D341Med (cell line): ENCODE measurements around the gene PDCD4.
"Not testable (repeated sequence)": the region's sequence is repeated elsewhere in the genome, so short reads cannot be mapped to it uniquely, and the experiment has no call there.

ENCODE experiments used
- DNase-seq: peaks from one replicate; pipeline ENCODE4 v3.0.0; 2012; ENCODE audit warnings: low spot score

Gene PDCD4

DNA sequence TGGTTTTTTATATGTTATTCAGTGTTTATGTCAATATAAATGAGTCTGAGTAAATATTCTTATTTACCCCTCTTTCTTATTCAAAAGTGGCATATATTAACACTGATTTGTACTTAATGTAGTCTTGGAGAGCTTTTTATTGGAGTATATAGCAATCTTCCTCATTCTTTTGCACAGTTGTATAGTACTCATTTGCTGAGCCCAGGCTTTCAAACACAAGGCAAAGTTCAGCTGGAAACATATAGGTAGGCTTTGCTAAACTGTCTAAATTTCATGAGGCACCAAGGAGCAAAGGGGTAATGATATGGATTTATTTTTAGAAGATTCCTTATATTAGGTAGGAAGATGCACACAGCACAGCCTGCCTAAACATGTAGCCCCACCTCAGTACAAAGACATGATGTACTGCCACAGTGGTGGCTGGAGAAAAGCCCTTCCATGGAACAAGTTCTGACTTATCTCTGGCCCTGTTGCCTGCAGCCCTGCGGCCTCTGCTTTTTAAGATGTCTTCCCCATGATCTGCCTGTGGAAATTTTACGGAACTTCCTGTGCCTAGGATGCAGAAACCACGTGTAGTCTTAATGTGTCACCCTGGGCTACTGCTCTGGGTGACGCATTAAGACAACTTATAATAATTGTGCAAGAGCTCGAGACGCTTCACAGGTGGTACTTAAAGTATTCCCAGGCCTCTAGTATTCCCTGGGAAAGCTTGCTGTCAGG is 9.6 kb upstream of the PDCD4 start:
- no peak for DNase-seq

DNA sequence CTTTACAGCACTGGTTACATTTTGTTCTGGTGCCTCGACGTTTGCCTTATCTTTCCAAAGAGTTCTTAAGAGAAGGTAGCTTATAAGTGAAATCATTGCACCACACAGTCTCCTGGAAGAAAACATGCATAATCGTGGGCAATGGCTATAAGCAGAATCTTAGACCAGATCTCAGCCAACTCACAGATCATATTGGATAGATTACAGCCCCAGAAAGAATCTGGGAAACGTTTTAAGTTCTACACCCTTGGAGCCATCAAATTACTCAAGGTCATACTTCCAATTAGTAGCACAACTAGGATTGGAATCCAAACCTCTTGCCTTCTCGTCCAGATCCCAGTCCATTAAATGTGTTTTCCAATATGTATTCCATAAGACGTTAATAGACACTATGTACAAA is 8.8 kb upstream of the PDCD4 start:
- no peak for DNase-seq

DNA sequence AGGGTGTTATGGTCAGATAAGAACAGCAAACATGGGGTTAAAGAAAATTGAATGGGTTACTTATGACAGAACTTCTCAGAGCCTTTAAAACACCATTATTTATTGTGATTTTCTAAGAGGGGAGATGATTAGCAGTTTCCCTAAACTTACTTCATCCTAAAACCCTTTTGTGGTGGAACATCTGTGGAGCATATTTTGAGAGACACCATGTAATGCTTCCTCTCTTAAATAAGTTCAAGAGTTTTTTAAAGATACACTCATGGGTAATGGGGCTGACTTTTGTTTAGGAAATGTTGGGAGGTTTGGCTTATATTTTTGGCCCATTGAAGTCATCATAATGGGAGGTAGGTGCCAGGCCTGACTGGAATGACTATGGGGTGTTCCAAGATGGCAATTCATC is 8.4 kb upstream of the PDCD4 start:
- no peak for DNase-seq

DNA sequence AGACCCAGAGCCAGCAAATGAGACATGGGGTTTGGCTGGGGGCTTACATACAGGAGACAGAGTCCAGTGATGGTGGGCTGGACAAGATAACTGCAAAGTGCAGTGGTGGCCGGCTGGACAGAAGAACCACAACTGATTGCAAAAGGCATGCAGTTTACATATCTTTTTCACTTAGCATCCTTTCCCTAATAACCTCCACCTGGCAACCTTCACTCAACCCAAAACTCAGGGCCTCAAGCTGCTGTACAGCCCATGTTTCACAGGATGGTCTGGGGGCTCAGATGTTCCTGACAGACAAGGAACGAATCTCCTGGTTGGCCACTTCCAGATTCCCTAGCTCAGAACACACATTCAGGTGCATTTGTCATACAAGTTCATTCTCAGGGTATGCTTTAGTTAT is 7.8 kb upstream of the PDCD4 start:
- no peak for DNase-seq

DNA sequence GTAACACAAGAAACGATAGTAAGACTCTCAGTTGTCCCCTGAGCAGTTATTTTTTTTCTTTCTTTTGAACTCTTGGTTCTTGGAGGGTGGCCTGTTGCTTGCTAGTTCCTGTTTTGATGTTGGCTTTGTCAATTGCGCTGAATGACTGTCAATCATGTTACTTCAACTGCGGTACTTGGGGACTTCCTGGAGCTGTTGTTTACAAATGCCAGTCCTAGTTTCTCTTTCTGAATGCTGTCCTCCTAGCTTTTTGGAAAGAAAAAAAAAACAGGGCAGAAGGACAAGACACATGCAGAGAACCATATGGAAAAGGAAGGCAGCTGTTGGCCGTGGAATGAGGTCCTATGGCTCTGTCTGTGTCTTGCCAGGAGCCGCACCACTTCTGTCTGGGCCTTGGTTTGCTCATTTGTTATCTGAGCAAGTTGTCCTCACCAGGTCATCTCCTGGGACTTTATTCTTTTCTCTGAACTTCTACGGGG is 7.0 kb upstream of the PDCD4 start:
- DNase-seq, result no peak

DNA sequence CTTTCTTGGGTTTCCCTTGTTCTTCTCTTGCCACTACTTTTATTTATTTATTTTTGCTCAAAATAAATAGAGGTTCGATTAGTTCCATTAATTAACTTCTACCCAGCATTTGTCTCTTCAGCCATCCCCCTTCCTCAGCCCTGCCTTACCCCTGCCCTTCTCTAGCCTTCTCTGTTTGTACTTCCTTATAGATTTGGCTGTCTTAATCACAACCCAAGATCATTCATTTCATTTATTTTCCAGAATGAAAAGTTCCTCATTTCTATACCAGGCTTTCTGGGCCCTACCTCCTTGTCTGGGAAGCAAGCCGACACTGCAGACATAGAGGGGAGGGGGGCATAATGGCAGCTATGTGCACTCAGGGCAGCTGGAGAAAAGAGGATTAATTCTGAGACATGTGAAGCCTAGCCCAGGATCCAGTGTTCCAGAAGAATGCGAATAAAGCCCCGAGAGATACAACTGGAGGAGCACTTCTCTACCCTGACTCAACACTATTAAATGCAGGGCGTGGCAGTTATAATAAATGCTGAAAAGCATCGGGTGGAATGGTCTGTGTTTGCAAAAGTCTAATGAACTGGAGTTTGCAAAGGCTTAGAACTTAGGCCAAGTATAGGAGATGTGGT is 6.4 kb upstream of the PDCD4 start:
- DNase-seq, result peak; percentile 54

DNA sequence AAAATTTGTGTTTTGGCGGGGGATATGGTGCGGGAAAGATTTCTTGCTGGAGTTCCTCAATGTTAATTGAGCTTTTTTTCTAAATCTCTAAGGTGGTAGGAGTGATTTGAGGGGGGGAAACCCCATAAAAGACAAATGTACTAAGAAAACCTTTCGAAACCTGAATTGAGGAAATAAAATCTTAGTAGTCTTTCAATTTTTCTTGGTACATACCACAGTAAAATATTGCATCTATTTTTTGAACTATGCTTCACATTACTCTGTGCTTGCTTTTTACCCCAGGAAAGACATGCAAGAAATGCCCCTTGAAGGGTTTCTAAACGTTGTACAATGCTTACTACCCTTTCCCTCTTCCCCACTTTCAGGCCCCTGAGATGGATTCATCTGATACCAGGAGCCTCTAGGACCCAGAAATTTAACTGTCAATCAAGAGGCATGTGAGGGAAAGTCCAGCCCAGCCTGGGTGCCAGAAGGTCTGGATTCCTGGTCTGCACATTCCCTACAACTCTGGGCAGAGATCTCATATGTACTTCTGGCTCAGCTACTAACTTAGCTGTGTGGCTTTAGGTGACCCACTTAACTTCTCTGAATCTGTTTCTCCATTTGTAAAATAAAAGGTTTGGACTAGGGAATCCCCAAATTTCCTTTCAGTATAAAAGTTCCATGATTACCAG is 5.8 kb upstream of the PDCD4 start:
- no peak for DNase-seq

DNA sequence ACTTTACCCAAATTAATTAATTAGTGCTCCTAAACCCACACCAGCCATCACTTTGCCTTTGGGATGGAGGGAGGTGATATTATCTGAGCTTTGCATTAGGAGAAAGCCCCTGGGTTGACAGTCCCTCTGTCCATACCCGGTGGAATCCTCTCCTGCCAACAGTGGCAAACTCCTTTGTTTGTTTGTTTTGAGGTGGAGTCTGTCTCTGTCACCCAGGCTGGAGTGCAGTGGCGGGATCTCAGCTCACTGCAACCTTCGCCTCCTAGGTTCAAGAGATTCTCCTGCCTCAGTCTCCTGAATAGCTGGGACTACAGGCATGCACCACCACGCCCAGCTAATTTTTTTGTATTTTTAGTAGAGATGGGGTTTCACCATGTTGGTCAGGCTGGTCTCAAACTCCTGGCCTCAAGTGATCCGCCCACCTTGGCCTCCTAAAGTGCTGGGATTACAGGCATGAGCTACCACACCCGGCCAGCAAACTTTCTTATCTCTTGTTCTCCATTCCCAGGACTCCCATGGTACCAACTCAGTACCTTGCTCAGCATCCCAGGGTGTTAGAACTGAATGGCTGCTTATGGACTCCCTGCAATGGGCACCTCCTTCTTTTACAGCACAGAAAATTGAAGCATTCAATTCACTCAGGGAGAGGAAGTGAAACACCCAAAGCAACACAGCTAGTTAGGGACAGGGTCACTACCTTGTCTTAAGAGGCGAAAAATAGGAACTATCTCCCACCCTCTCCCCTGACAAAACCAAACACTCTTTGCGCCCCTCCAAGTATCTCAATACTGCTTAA is 4.5 kb upstream of the PDCD4 start:
- DNase-seq, result not testable (repeated sequence)

DNA sequence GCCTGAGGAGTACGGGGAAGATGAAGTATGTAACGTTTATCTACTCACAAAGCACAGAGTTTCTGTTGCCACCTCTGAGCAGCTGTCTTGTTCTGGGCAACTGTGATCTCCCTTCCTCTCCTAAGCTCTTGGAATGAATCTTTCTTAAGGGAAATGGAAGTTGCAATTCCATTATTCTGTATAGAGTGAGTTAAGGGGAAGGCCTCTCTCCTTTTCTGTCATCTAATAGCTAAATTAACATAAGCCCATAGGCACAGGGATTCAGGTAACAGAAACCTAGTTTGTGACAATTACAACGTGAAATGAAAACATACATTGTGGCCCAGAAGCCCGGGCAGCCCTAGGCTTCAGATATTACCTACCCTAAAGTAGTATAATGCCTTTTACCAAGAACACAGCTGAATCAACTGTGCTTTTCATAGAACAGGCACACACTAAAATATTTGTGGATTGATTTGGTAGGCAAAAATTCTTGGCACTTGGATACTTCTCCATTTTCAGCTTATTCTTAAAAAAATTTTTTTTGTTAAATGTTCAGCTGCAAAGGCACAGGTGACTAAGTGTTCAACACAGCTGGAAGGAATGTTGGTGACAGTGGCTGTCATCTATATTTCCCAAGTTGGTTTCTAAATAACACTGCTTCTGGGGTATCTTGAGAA is 3.8 kb upstream of the PDCD4 start:
- no peak for DNase-seq

DNA sequence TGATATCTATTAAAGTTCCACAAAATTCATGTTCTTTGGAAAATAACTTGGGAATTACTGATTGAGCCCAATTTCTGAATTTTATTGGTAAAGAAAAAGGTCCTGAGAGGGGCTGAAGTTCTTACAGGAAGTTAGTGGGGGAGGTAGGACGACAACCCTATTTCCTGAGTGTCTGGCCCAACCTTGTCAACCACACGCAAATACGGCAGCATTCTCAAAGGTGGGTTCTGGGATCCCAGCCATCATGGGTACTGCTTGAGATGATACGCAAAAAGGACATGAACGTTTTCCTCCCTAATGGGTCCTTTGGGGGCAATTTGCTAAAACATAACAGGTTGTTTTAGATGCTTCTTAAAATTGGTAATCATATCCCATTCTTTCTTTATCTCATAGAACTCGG is 2.7 kb upstream of the PDCD4 start:
- DNase-seq, result no peak

DNA sequence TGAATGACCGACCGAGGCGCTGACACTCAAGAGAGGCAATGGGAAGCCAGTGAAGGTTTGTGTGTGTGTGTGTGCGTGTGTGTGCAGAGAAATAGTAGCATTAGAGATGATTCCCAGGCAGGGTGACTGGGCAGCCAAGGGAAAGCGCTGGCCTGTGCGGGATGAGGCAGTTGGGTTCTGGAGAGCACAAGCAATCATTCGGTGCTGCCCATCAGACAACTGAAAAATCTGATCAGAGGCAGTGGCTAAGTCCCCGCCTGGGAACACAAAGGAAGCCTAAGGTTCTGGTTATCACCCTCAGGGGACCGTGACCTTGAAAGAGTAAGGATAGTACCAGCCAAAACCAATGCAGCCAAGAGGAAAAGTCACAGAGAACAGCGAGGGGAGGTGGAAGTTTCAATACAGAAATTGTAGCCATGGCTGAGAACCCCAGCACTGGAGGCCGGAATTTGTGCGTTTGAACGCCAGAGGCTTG is 868 bp upstream of the PDCD4 start:
- DNase-seq, result no peak

DNA sequence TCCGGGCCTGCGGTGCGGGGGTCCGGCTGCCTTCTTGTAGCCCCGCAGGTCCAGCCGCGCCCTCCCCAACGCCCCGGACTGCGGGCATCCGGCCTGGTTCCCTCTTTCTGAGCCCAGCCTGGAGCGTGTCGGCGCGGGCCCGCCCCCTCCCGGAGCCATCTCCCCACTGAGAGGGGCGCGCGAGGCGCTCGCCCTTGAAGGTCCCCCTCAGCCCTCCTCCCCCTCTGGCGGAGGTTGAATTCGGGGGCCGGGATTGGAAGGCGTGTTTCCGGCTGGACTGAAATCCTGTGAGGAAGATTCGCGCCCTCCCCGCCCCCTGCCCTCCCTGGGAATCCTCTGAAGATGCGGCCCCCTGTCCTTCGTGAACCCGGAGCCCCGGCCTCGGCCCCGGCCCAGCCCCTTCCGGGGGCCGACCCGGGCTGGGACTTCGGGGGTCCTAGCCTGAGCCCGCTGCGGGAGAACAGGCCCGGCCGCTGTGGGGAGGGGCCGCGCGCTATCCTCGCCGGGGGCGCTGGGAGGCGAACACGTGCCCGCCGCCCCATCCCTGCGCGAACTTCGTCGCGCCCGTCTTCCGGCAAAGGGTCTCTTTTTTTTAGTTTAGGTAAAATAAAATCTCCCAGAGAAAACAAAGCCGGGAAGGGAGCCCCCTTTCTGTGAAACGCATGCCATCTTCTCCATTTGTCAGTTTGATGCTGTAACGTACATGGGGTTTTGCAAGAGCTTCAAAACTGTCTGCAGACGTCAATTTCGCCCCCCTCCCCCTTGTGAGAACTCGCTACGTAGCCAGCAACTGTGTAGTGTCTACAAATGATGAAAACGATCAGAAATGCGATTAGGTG is 636 bp downstream of the PDCD4 start:
- DNase-seq, result peak; percentile 70

DNA sequence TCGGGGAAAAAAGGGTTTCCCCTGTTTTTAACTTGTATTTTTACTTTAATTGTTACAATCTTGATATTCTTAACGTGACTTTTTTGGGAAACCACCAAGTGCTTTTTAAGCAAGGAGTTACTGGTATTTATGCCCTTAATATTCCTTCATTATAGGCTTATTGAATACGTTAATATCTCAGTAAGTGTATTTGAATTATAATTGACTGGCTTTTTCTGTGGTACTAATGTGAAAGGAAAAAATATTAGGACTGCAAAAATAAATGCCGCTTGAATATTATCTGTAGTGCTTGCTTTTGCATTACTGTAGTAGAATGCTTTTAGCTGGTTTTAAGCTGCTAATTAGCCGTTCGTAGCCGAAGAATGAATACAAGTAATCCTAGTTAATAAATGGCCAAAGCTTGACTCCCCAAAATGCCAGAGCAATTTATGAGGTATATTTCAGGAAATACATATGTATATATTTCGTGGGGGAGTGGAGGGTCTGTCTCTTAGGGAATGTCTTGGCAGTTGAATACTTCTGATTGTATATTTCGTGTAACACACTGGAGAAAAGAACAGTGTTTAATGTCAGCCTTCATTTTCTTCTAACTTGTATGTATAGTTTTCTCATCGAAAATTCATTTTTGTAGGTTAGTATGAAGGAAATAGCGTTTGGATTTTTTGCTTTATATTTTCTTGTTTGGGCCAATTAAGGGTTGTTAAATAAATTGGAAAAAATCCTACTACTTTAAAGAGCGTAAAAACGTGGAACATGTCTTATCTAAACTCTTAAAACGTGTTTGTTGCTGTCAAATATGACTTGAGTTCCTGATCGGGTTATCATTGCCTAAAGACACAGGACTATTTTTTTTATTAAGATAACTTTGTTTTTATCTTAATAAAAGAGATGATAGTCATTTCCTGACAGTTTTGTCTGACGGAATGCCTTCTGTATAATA is 1.5 kb downstream of the PDCD4 start:
- DNase-seq, result no peak

DNA sequence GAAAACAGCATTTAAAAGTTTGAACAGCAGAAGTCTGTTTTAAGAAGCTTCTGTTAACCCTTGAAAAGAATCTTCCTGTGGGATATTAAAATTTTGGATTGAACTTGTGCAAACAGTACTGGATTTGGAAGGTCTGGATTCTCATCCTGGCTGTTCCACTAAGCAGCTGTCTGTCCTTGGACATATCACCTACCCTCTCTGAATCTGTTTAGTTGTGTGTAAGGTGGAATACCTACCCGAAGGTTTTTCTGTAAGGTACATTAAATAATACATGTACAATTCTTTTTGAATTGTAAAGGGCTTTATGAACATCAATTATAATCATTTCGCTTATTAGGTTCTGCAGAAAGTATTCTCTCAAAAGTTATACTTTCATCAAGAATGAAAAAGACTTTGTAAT is 2.2 kb downstream of the PDCD4 start:
- DNase-seq, result no peak

DNA sequence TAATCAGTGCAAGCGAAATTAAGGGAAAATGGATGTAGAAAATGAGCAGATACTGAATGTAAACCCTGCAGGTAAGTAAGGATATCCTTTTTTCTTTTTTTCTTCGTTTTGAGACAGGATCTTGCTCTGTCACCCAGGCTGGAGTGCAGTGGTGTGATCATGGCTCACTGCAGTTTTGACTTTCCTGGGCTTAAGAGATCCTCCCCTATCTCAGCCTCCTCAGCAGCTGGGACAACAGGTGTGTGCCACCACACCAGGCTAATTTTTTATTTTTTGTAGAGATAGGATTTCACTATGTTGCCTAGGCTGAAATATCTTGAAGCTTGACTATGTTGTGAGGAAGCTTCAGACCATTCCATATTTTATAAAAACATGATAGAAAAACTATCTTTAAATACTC is 4.3 kb downstream of the PDCD4 start:
- DNase-seq, result no peak

DNA sequence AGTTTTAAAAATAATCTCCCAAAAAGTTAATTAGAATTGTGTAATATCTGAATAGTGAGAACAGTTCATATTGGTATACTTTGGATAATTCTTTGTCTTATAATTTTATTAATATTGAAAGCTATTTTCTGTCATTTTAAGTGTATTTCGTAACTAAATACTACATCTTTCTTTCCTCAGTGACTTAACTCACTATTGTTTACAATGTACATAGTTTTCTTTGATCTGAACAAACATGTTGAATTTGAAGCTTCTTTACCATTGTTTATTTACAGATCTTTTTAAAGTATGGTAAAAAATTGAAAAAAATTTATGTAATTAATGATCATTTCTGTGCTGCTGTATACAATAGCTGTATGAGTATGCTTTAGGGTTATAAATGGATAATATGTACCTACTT is 5.1 kb downstream of the PDCD4 start:
- DNase-seq, result no peak

DNA sequence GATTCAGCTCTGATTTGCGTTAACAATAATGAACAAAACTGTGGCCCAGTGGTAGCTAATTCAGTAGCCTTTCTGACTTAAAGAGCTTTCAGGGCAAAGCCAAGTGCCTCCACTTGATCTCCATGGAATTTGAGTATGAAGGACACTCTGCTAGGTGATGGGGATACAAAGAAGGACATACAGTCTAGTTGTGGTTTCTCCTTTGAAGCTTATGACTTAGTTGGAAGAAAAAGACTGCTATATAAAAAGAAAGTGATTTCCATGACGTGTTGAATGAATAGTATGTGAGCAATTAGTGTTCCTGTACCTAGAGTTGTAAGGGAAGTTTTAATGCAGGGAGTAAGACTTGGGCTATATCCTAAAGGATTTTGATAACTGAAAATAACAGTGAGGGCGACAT is 8.3 kb downstream of the PDCD4 start:
- DNase-seq, result no peak

DNA sequence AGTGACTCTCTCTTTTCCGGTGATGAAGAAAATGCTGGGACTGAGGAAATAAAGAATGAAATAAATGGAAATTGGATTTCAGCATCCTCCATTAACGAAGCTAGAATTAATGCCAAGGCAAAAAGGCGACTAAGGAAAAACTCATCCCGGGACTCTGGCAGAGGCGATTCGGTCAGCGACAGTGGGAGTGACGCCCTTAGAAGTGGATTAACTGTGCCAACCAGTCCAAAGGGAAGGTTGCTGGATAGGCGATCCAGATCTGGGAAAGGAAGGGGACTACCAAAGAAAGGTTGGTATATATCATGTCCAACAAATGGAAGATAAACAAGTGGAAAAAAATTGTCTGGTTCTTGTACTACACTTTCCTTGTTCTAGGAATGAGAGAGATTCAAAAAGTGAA is 9.5 kb downstream of the PDCD4 start:
- DNase-seq, result no peak

DNA sequence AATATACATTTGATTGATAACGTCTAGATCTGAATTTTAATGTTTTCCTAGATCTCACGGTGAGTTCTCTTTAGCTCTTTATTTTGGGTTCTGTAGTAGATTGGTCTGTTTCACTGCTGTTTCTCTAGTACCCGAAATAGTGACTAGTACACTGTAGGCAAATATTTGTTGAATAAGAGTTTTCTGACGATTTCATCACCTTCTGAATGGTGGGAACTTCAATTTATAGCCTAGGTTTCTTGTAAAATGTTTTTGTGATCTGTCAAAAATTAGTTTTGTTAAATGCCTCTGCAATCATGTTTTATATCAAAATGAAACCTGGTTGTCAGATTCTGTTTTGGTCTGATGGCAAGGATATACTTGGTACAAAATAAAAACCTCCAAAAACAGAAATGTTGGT is 10.2 kb downstream of the PDCD4 start:
- no peak for DNase-seq

DNA sequence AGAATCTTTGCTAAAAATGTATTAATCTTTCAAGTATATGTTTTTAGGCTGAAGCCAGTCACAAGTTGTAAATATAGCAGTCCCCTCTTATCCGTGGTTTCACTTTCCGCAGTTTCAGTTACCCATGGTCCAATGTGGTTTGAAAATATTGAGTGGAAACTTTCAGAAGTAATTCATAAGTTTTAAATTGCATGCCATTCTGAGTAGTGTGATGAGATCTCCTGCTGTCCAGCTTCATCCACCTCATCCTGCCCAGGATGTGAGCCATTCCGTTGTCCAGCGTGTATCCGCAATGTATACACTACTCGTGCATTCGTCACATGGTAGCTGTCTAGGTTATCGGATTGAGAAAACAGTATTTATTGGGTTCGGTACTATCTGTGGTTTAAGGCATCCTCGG is 12.2 kb downstream of the PDCD4 start:
- DNase-seq, result no peak
